ENCODE measurements around the gene NRG2.

The NRG2 gene

DNA sequence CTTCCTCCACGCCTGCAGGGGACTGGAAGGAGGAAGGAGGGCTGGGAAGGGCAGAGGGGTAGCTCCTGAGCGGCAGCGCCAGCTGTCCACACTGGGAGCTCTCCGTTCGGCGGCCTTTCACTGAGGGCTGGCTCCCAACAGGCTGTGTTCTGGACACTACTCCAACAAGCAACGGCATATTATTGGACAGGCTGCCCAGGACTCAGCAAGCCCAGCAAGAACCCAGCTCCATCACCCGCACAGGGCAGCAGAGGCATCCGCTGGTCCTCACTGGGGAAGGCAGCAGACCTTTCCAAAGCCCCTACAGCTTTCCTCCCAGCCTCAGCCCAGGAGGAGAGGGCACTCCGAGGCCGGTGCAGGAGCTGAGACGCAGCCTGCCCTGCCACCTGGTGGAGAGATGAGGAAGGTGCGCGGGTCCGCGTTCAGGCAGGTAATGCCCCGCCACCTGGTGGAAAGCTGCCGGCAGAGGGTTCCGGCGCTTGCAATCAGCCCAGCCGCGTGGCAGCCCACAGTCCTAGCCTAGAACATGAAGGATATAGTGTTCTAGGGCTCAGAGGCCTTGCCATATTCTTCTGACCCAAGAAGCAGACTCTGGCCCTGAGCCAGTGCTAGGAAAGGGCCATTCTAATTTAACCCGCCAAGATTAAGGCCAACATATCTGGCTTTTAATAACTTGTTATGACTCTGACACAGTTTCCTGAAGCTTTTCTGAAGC lies 74.4 kb downstream of the NRG2 start:
- peak; percentile 91 for DNase-seq (ENCODE audit: low spot score)
- TF ChIP-seq, protein P1, sequence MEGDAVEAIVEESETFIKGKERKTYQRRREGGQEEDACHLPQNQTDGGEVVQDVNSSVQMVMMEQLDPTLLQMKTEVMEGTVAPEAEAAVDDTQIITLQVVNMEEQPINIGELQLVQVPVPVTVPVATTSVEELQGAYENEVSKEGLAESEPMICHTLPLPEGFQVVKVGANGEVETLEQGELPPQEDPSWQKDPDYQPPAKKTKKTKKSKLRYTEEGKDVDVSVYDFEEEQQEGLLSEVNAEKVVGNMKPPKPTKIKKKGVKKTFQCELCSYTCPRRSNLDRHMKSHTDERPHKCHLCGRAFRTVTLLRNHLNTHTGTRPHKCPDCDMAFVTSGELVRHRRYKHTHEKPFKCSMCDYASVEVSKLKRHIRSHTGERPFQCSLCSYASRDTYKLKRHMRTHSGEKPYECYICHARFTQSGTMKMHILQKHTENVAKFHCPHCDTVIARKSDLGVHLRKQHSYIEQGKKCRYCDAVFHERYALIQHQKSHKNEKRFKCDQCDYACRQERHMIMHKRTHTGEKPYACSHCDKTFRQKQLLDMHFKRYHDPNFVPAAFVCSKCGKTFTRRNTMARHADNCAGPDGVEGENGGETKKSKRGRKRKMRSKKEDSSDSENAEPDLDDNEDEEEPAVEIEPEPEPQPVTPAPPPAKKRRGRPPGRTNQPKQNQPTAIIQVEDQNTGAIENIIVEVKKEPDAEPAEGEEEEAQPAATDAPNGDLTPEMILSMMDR (IDR thresholded peaks at IDR 0.05; ENCODE audit: borderline replicate concordance, control extremely low read depth, extremely low read depth, insufficient read depth, missing control alignments) = peak; percentile 100
- in situ Hi-C loops (cut with MboI; ENCODE audit: low sequenced_read_pairs, unreplicated experiment) = no loop called here

DNA sequence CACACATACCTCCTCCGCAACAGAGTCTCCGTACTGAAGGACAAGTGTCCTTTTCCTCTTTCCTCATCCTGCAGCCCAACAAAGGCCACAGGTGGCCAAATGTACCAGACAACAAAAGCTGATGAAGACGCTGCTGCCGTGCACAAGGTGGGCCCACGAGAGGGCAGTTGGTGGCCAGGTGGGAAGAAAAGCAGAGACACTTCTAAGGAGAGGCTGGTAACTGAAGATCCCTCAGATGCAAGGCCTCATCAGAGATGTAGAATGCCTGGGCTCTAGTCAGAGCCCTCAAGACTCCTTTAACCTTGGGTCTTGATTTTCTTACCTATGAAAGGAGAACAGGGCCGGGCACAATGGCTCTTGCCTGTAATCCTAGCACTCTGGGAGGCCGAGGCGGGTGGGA lies 75.7 kb downstream of the NRG2 start:
- DNase-seq (ENCODE audit: low spot score) = peak; percentile 7
- in situ Hi-C loops (cut with MboI; ENCODE audit: low sequenced_read_pairs, unreplicated experiment) = no loop called here
- TF ChIP-seq, protein P1 (IDR thresholded peaks at IDR 0.05; ENCODE audit: borderline replicate concordance, control extremely low read depth, extremely low read depth, insufficient read depth, missing control alignments) = no peak

- no peak for DNase-seq (ENCODE audit: low spot score)
- in situ Hi-C loops (cut with MboI; ENCODE audit: low sequenced_read_pairs, unreplicated experiment) = no loop called here
- TF ChIP-seq, protein P1 (IDR thresholded peaks at IDR 0.05; ENCODE audit: borderline replicate concordance, control extremely low read depth, extremely low read depth, insufficient read depth, missing control alignments) = no peak
Measured at GRCh38 chr5:139966856-139967255, 76.2 kb downstream of the NRG2 start.

DNA sequence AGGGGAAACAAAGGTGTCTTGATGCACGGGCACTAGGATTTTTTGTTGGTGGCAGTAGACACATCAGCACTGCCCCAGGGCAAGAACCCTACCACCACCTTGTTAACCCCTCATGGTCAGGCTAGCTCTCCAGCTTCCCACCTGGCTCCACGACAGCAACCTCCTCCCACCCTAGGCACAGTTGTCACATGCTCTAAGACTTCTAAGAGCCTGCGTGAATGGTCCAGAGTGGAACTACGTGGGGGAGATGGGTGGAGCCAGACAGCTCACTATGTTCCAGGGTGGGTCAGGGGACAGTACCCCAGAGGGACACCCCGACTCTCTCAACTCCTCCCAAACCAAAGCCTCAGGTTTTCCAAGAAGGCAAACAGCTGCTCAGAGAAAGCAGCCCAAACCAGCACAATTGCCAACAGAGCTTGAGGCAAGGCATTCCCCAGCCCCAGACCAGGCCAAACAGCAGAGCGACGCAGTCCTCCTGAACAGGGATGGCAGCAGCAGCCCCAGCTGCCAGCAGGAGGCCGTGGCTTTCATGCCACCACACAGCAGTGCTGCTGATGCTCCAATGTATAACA lies 78.0 kb downstream of the NRG2 start:
- DNase-seq (ENCODE audit: low spot score) = no peak
- in situ Hi-C loops (cut with MboI; ENCODE audit: low sequenced_read_pairs, unreplicated experiment) = no loop called here
- TF ChIP-seq, protein P1 (IDR thresholded peaks at IDR 0.05; ENCODE audit: borderline replicate concordance, control extremely low read depth, extremely low read depth, insufficient read depth, missing control alignments) = no peak

GRCh38 chr5:139964266-139964993 lies 78.7 kb downstream of the NRG2 start:
- in situ Hi-C loops (cut with MboI; ENCODE audit: low sequenced_read_pairs, unreplicated experiment) = no loop called here
- no peak for DNase-seq (ENCODE audit: low spot score)
- TF ChIP-seq, protein P1 (IDR thresholded peaks at IDR 0.05; ENCODE audit: borderline replicate concordance, control extremely low read depth, extremely low read depth, insufficient read depth, missing control alignments) = no peak

GRCh38 chr5:139962445-139962844 lies 80.7 kb downstream of the NRG2 start:
- in situ Hi-C loops (cut with MboI; ENCODE audit: low sequenced_read_pairs, unreplicated experiment) = no loop called here
- DNase-seq (ENCODE audit: low spot score) = no peak
- TF ChIP-seq, protein P1 (IDR thresholded peaks at IDR 0.05; ENCODE audit: borderline replicate concordance, control extremely low read depth, extremely low read depth, insufficient read depth, missing control alignments) = no peak

Data from GM13976 (cell line).